PC-3 (cell line): ENCODE results near the gene SLC39A11. TPM values are rescaled to one million over a fixed set of nuclear protein-coding genes. Genes with fewer than 3 reads are reported as not detected.

ENCODE experiments used
- ATAC-seq: fragments of 200-7000 bp; cut with Tn5 transposase; 2 replicates; pipeline ENCODE4 v1.9.1; 2020; ENCODE audit warnings: mild to moderate bottlenecking, moderate library complexity
- BruUV-seq: library from RNA; stranded (reverse); fragments of 400-500 nt; replicated peaks from 2 replicates; lab custom pipeline; 2021; lab: Mats Ljungman, UMichigan
- CTCF ChIA-PET: fragments of 300-600 bp; sonication (Branson Sonifier 250); formaldehyde crosslinking; loops from one replicate; lab custom pipeline; 2022; ENCODE audit warnings: antibody characterized with exemption; lab: Charles Lee
- POLR2A ChIA-PET: fragments of 300-600 bp; sonication (Branson Sonifier 250); formaldehyde crosslinking; loops from one replicate; lab custom pipeline; 2022; ENCODE audit warnings: antibody characterized with exemption; ENCODE audit not compliant: unreplicated experiment; lab: Charles Lee
- DNase-seq: peaks from one replicate; pipeline ENCODE4 v3.0.0-alpha.2; 2015
- H2AFZ ChIP-seq: fragments of 300-600 bp; sonication (generic); 2 replicates; pipeline ENCODE4 v1.6.0; 2016; ENCODE audit warnings: antibody characterized with exemption, low read length
- H3F3A ChIP-seq: fragments of 300-600 bp; sonication (generic); one replicate; pipeline ENCODE4 v1.6.0; 2017; ENCODE audit warnings: antibody characterized with exemption, low read length, control low read depth, mild to moderate bottlenecking; ENCODE audit not compliant: unreplicated experiment
- H3K27ac ChIP-seq: fragments of 300-600 bp; sonication (generic); 2 replicates; pipeline ENCODE4 v1.5.1; 2016; ENCODE audit warnings: mild to moderate bottlenecking, low read length
- H3K27me3 ChIP-seq: fragments of 300-600 bp; sonication (generic); 2 replicates; pipeline ENCODE4 v1.6.1; 2016; ENCODE audit warnings: low read length, mixed read lengths
- H3K36me3 ChIP-seq: fragments of 300-600 bp; sonication (generic); 2 replicates; pipeline ENCODE4 v1.6.1; 2016; ENCODE audit warnings: low read depth, mixed run types, low read length, mixed read lengths
- H3K4me1 ChIP-seq: fragments of 300-600 bp; sonication (generic); 2 replicates; pipeline ENCODE4 v1.5.1; 2016; ENCODE audit warnings: low read length; ENCODE audit not compliant: insufficient read depth
- H3K4me2 ChIP-seq: fragments of 300-600 bp; sonication (generic); 2 replicates; pipeline ENCODE4 v1.6.0; 2016; ENCODE audit warnings: low read length
- H3K4me3 ChIP-seq: fragments of 300-600 bp; sonication (generic); 2 replicates; pipeline ENCODE4 v1.5.1; 2016; ENCODE audit warnings: mild to moderate bottlenecking, low read length, mixed read lengths
- H3K79me2 ChIP-seq: fragments of 300-600 bp; sonication (generic); 2 replicates; pipeline ENCODE4 v1.6.1; 2017; ENCODE audit warnings: low read length, mixed read lengths
- H3K9ac ChIP-seq: fragments of 300-600 bp; sonication (generic); 2 replicates; pipeline ENCODE4 v1.6.0; 2016; ENCODE audit warnings: mild to moderate bottlenecking, low read length
- H3K9me2 ChIP-seq: fragments of 300-600 bp; sonication (generic); replicated peaks from 2 replicates; pipeline ENCODE4 v1.6.1; 2016; ENCODE audit warnings: mixed run types, low read length, mixed read lengths
- H3K9me3 ChIP-seq: fragments of 300-600 bp; sonication (generic); 2 replicates; pipeline ENCODE4 v1.6.1; 2016; ENCODE audit warnings: low read length, mixed read lengths
- H4K20me1 ChIP-seq: fragments of 300-600 bp; sonication (generic); 2 replicates; pipeline ENCODE4 v1.6.1; 2016; ENCODE audit warnings: low read length, mixed read lengths
- CTCF ChIP-seq: fragments of 300-600 bp; sonication (generic); conservative IDR thresholded peaks from 2 replicates; pipeline ENCODE4 v1.5.1; 2017; ENCODE audit warnings: antibody characterized with exemption, low read depth, mild to moderate bottlenecking, low read length
- EZH2 ChIP-seq: fragments of 300-600 bp; sonication (generic); IDR thresholded peaks from one replicate; pipeline ENCODE4 v1.6.1; 2017; ENCODE audit warnings: antibody characterized with exemption, mild to moderate bottlenecking, low read length; ENCODE audit not compliant: unreplicated experiment
- EZH2phosphoT487 ChIP-seq: fragments of 300-600 bp; sonication (generic); IDR thresholded peaks from 2 replicates; pipeline ENCODE4 v1.6.1; 2018; ENCODE audit warnings: mild to moderate bottlenecking, antibody characterized with exemption, low read length, borderline replicate concordance
- intact Hi-C: fragments of 100-400 bp; cut with micrococcal nuclease; formaldehyde crosslinking; loops from 2 replicates; pipeline ENCODE4 v1.9.0; 2023
- total RNA-seq: library from RNA; depleted of rRNA; stranded (reverse); fragments of >200 nt; gene quantifications from 2 replicates; pipeline ENCODE4 v1.2.3, GENCODE V29; 2014

SLC39A11 gene
- total RNA-seq, 1 experiment from 2014 or later, result 37.7 TPM

- CTCF ChIA-PET, result no interaction called here
- BruUV-seq, result no TSS peak
- H3K9me2 ChIP-seq, result no peaks in the 10 kb centered on the region
These were observed 8.5 kb upstream of the SLC39A11 start for GRCh38 chr17:73101031-73101430.

GRCh38 chr17:73100363-73100762 lies 7.9 kb upstream of the SLC39A11 start:
- no peaks in the 10 kb centered on the region for H3K27me3 ChIP-seq
- H3K9ac ChIP-seq, result no peak overlapping the region
- H3K4me1 ChIP-seq, result no peaks in the 10 kb centered on the region
- no TSS peak for BruUV-seq
- CTCF ChIA-PET, result interaction anchor here (0.6 kb wide), 1 partner anchor 128 kb away, joined by 3 read pairs; no protein-coding TSS in a partner anchor
- no peaks in the 10 kb centered on the region for H3K9me3 ChIP-seq
- no peaks in the 10 kb centered on the region for H3K79me2 ChIP-seq
- H3K4me2 ChIP-seq, result no peak overlapping the region
- no peak for ATAC-seq
- DNase-seq, result no peak
- no peaks in the 10 kb centered on the region for H3K36me3 ChIP-seq
- no peak overlapping the region for H3K4me3 ChIP-seq
- no peak for TF ChIP-seq EZH2
- TF ChIP-seq CTCF, result no peak
- no peak for TF ChIP-seq EZH2phosphoT487
- no peaks in the 10 kb centered on the region for H3F3A ChIP-seq
- H4K20me1 ChIP-seq, result no peaks in the 10 kb centered on the region
- H3K9me2 ChIP-seq, result no peaks in the 10 kb centered on the region
- H2AFZ ChIP-seq, result no peak overlapping the region
- intact Hi-C loops, result no loop called here
- H3K27ac ChIP-seq, result no peak overlapping the region
- POLR2A ChIA-PET, result no interaction called here

More at GRCh38 chr17:73101031-73101430, 8.5 kb upstream of the SLC39A11 start:
- Histone ChIP-seq H3K4me3 (no peak overlapping the region), H3K4me1 (no peaks in the 10 kb centered on the region), H3K79me2 (no peaks in the 10 kb centered on the region), H3K9ac (no peak overlapping the region), H3K36me3 (no peaks in the 10 kb centered on the region), H3F3A (no peaks in the 10 kb centered on the region), H3K27ac (no peak overlapping the region), H3K4me2 (no peak overlapping the region), H4K20me1 (no peaks in the 10 kb centered on the region), H2AFZ (no peak overlapping the region), H3K27me3 (no peaks in the 10 kb centered on the region), H3K9me3 (no peaks in the 10 kb centered on the region)
- ATAC-seq, result no peak
- intact Hi-C loops, result no loop called here
- POLR2A ChIA-PET, result no interaction called here
- no peak for DNase-seq
- TF ChIP-seq EZH2phosphoT487 (no peak), CTCF (no peak), EZH2 (no peak)

- no peaks in the 10 kb centered on the region for H3K79me2 ChIP-seq
- no peaks in the 10 kb centered on the region for H3K9me3 ChIP-seq
- H3K27ac ChIP-seq, result no peak overlapping the region
- no peaks in the 10 kb centered on the region for H3K36me3 ChIP-seq
- intact Hi-C loops, result no loop called here
- H4K20me1 ChIP-seq, result no peaks in the 10 kb centered on the region
- no TSS peak for BruUV-seq
- no peaks in the 10 kb centered on the region for H3K9me2 ChIP-seq
- no peaks in the 10 kb centered on the region for H3K27me3 ChIP-seq
- H2AFZ ChIP-seq, result no peak overlapping the region
- H3K4me1 ChIP-seq, result no peaks in the 10 kb centered on the region
- ATAC-seq, result no peak
- no peak for DNase-seq
- ChIA-PET POLR2A (no interaction called here), CTCF (no interaction called here)
- no peak overlapping the region for H3K4me3 ChIP-seq
- H3K4me2 ChIP-seq, result no peak overlapping the region
- H3F3A ChIP-seq, result no peaks in the 10 kb centered on the region
- no peak for TF ChIP-seq EZH2
- TF ChIP-seq CTCF, result no peak
- no peak for TF ChIP-seq EZH2phosphoT487
- H3K9ac ChIP-seq, result no peak overlapping the region
These were observed 7.0 kb upstream of the SLC39A11 start for GRCh38 chr17:73099511-73099910.
